ENCODE measurements around the gene SPAG16.
"Not testable (repeated sequence)": the region's sequence is repeated elsewhere in the genome, so short reads cannot be mapped to it uniquely, and the experiment has no call there.

DNA sequence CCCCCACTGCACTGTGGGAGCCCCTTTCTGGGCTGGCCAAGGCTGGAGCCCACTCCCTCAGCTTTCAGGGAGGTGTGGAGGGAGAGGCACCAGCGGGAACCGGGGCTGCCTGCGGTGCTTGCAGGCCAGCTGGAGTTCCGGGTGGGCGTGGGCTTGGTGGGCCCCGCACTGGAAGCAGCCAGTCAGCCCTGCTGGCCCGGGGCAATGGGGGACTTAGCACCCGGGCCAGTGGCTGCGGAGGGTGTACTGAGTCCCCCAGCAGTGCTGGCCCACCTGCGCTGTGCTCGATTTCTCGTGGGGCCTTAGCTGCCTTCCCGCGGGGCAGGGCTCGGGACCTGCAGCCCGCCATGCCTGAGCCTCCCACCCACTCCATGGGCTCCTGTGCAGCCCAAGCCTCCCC lies 434.1 kb downstream of the SPAG16 start:
- TF ChIP-seq, protein P1, sequence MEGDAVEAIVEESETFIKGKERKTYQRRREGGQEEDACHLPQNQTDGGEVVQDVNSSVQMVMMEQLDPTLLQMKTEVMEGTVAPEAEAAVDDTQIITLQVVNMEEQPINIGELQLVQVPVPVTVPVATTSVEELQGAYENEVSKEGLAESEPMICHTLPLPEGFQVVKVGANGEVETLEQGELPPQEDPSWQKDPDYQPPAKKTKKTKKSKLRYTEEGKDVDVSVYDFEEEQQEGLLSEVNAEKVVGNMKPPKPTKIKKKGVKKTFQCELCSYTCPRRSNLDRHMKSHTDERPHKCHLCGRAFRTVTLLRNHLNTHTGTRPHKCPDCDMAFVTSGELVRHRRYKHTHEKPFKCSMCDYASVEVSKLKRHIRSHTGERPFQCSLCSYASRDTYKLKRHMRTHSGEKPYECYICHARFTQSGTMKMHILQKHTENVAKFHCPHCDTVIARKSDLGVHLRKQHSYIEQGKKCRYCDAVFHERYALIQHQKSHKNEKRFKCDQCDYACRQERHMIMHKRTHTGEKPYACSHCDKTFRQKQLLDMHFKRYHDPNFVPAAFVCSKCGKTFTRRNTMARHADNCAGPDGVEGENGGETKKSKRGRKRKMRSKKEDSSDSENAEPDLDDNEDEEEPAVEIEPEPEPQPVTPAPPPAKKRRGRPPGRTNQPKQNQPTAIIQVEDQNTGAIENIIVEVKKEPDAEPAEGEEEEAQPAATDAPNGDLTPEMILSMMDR (IDR thresholded peaks at IDR 0.05) = not testable (repeated sequence)
- not testable (repeated sequence) for TF ChIP-seq POLR2A (IDR thresholded peaks at IDR 0.05)

All from heart left ventricle (tissue), 13 donors.